Kidney epithelial cell (primary cell): Measurements from ENCODE around the gene NLRC5. TPM values are rescaled to one million over a fixed set of nuclear protein-coding genes. Genes with fewer than 3 reads are reported as not detected.

Experiments used
- DNase-seq: peaks from one replicate; pipeline ENCODE4 v3.0.0-alpha.2; 2010; ENCODE audit warnings: low read depth
- H3K27me3 ChIP-seq: 2 replicates; pipeline ENCODE4 v1.6.0; 2011; ENCODE audit warnings: low read length; ENCODE audit not compliant: control insufficient read depth, insufficient read depth
- H3K36me3 ChIP-seq: 2 replicates; pipeline ENCODE4 v1.5.1; 2011; ENCODE audit warnings: low read length; ENCODE audit not compliant: control insufficient read depth, insufficient read depth
- H3K4me3 ChIP-seq: 2 replicates; pipeline ENCODE4 v1.5.1; 2011; ENCODE audit warnings: low read depth, mild to moderate bottlenecking, control low read depth, low read length
- CTCF ChIP-seq: IDR thresholded peaks from 2 replicates; pipeline ENCODE4 v1.5.1; 2011; ENCODE audit warnings: mild to moderate bottlenecking, moderate library complexity, low read length, control low read depth, inconsistent platforms; ENCODE audit not compliant: insufficient read depth, poor library complexity, severe bottlenecking
- total RNA-seq: library from RNA; depleted of rRNA; stranded (reverse); fragments of >200 nt; gene quantifications from 2 replicates; pipeline ENCODE4 v1.2.3, GENCODE V29; 2015

Gene NLRC5
- total RNA-seq, 1 donor from 2014 or later: 7.7 TPM

GRCh38 chr16:56977823-56978430, 11.4 kb upstream of the NLRC5 start:
- no peak for TF ChIP-seq CTCF
- H3K36me3 ChIP-seq: no peaks in the 10 kb centered on the region
- H3K27me3 ChIP-seq: no peaks in the 10 kb centered on the region
- no peak overlapping the region for H3K4me3 ChIP-seq
- DNase-seq: no peak

DNA sequence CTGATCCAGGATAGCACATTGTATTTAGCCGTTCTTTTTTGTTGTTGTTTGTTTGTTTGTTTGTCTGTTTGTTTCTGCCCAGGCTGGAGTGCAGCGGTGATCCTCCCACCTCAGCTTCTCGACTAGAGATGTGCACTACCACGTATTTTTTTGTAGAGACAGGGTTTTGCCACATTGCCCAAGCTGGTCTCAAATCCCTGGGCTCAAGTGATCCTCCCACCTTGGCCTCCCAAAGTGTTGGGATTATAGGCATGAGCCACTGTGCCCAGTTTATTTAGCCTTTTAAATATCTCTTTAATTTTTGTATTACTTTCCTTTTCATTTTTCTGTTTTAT, 9.2 kb upstream of the NLRC5 start:
- H3K36me3 ChIP-seq: no peaks in the 10 kb centered on the region
- H3K4me3 ChIP-seq: no peak overlapping the region
- DNase-seq: no peak
- no peak for TF ChIP-seq CTCF
- H3K27me3 ChIP-seq: no peaks in the 10 kb centered on the region

DNA sequence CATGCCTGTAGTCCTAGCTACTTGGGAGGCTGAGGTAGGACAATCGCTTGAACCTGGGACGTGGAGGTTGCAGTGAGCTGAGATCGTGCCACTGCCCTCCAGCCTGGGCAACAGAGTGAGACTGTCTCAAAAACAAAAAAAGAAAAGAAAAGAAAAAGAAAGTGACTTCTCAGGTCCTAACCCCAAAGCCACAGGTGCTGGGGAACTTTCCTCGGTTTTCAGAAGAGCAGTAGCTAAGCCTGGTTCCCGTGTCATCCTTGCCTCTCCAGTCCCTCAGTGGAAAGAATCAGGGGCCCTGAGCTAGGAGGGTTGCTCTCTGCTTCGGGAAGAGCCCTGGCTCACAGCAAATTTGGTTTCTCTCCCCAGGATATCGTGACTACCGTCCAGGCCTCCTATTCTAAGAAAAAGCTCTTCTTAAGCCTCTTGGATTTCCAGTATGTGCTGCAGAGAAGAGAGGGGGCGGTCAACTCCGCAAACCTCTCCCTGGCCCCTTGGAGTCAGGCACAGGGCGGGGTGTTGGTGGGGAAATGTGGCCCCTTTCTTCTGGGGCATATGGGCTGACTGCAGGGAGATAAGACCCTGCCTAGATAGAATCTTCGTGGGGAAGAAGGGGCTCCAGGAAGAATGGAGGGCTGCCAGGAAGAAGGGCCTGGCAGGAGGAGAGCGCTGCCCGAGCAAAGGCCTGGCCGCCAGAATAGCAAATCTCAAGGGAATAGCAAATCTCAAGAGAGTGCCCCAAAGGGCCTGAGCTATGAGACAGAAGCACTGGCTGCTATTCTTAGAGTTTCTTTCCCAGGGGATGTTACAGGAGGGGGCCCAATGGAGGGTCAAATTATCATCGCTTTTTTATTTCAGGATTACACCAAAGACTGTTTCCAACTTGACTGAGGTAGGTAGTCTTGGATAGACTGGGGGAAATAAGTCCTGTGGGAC, 8.3 kb upstream of the NLRC5 start:
- no peak overlapping the region for H3K4me3 ChIP-seq
- no peaks in the 10 kb centered on the region for H3K36me3 ChIP-seq
- no peaks in the 10 kb centered on the region for H3K27me3 ChIP-seq
- TF ChIP-seq CTCF: no peak
- DNase-seq: no peak

DNA sequence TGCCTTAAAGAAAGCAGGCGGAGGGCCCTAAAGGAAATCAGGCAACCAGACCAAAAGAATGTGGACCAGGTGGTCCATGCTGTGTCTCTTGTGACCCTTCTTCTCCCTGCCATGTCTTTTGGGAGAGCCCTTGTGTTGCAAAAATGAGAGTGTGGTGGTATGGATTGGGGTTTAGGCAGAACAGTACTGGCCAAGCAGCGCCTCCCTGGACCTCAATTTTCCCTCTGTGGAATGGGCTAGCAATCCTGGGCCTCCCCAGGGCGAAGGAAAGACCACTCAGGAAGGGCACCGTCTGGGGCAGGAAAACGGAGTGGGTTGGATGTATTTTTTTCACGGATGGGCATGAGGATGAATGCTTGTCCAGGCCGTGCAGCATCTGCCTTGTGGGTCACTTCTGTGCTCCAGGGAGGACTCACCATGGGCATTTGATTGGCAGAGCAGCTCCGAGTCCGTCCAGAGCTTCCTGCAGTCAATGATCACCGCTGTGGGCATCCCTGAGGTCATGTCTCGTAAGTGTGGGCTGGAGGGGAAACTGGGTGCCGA, 7.6 kb upstream of the NLRC5 start:
- Histone ChIP-seq H3K27me3 (no peaks in the 10 kb centered on the region), H3K4me3 (no peak overlapping the region), H3K36me3 (no peaks in the 10 kb centered on the region)
- no peak for TF ChIP-seq CTCF
- no peak for DNase-seq

DNA sequence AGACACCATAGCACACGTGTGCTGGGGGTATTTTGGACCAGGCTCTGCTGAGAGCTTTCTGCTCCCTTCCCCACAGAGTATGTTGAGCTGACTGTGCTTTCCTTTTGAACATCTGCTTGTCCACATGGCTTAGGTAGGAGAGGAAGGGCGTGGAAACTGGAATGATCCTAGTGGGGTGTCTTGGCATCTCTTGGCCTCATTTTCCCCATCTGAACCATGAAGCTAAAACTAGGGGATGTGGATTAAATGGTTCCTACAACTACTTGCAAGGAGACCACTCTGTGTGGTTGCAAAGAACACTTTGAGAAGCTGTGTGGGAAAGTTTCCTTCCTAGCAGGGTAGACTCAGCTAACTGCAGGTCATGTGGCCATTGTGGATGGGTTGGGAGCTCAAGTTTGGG, 6.7 kb upstream of the NLRC5 start:
- Histone ChIP-seq H3K36me3 (no peaks in the 10 kb centered on the region), H3K27me3 (no peaks in the 10 kb centered on the region), H3K4me3 (no peak overlapping the region)
- no peak for DNase-seq
- no peak for TF ChIP-seq CTCF
